Mesendoderm (in vitro differentiated cells): ENCODE measurements around the gene VSTM2B.

Experiments used
- DNase-seq: peaks from one replicate; pipeline ENCODE4 v3.0.0; 2013
- H2AK5ac ChIP-seq: 2 replicates; pipeline ENCODE4 v1.6.1; 2013; ENCODE audit warnings: low read length, inconsistent platforms
- H2BK120ac ChIP-seq: 2 replicates; pipeline ENCODE4 v1.6.1; 2013; ENCODE audit warnings: low read depth, mild to moderate bottlenecking, low read length, moderate library complexity, mixed read lengths
- H2BK15ac ChIP-seq: replicated peaks from 2 replicates; pipeline ENCODE4 v1.6.1; 2013; ENCODE audit warnings: low read depth, mild to moderate bottlenecking, moderate library complexity
- H2BK5ac ChIP-seq: 2 replicates; pipeline ENCODE4 v1.6.1; 2013; ENCODE audit warnings: low read length, inconsistent platforms
- H3K18ac ChIP-seq: 2 replicates; pipeline ENCODE4 v1.6.1; 2013; ENCODE audit warnings: mild to moderate bottlenecking, low read length, mixed read lengths
- H3K23ac ChIP-seq: one replicate; pipeline ENCODE4 v1.6.1; 2013; ENCODE audit warnings: low read length
- H3K27ac ChIP-seq: 2 replicates; pipeline ENCODE4 v1.5.1; 2013; ENCODE audit warnings: low read depth, mild to moderate bottlenecking, inconsistent platforms, low read length, moderate library complexity
- H3K27me3 ChIP-seq: 2 replicates; pipeline ENCODE4 v1.6.1; 2013; ENCODE audit warnings: low read length, control low read depth, mild to moderate bottlenecking, inconsistent platforms; ENCODE audit not compliant: insufficient read depth, poor library complexity
- H3K36me3 ChIP-seq: 2 replicates; pipeline ENCODE4 v1.6.1; 2013; ENCODE audit warnings: low read length, inconsistent platforms; ENCODE audit not compliant: control insufficient read depth, insufficient read depth
- H3K4ac ChIP-seq: one replicate; pipeline ENCODE4 v1.6.1; 2013; ENCODE audit warnings: low read depth, mild to moderate bottlenecking, low read length, moderate library complexity
- H3K4me1 ChIP-seq: 2 replicates; pipeline ENCODE4 v1.6.1; 2013; ENCODE audit warnings: low read depth, low read length, inconsistent platforms; ENCODE audit not compliant: control insufficient read depth
- H3K4me2 ChIP-seq: 2 replicates; pipeline ENCODE4 v1.6.1; 2013; ENCODE audit warnings: low read length
- H3K4me3 ChIP-seq: 2 replicates; pipeline ENCODE4 v1.5.1; 2013; ENCODE audit warnings: mild to moderate bottlenecking, low read length
- H3K56ac ChIP-seq: one replicate; pipeline ENCODE4 v1.6.1; 2013; ENCODE audit warnings: low read length
- H3K79me1 ChIP-seq: 2 replicates; pipeline ENCODE4 v1.6.1; 2013; ENCODE audit warnings: low read length, inconsistent platforms
- H3K79me2 ChIP-seq: 2 replicates; pipeline ENCODE4 v1.6.1; 2013; ENCODE audit warnings: mild to moderate bottlenecking, low read length; ENCODE audit not compliant: control insufficient read depth, insufficient read depth
- H3K9ac ChIP-seq: 2 replicates; pipeline ENCODE4 v1.6.1; 2013; ENCODE audit warnings: low read length, inconsistent platforms
- H4K5ac ChIP-seq: one replicate; pipeline ENCODE4 v1.6.1; 2013; ENCODE audit warnings: low read length
- H4K8ac ChIP-seq: one replicate; pipeline ENCODE4 v1.6.1; 2013; ENCODE audit warnings: low read depth, mild to moderate bottlenecking, control low read depth, low read length, moderate library complexity
- WGBS: extraction: QIAGEN DNeasy Blood & Tissue Kit; methylation state at CpG from one replicate; pipeline ENCODE4 v1.1.7; 2013; ENCODE audit warnings: low lambda C conversion rate, missing lambda C conversion rate; ENCODE audit not compliant: insufficient coverage; ENCODE audit errors: extremely low coverage; 5-methylcytosine and 5-hydroxymethylcytosine counted together

VSTM2B gene

DNA sequence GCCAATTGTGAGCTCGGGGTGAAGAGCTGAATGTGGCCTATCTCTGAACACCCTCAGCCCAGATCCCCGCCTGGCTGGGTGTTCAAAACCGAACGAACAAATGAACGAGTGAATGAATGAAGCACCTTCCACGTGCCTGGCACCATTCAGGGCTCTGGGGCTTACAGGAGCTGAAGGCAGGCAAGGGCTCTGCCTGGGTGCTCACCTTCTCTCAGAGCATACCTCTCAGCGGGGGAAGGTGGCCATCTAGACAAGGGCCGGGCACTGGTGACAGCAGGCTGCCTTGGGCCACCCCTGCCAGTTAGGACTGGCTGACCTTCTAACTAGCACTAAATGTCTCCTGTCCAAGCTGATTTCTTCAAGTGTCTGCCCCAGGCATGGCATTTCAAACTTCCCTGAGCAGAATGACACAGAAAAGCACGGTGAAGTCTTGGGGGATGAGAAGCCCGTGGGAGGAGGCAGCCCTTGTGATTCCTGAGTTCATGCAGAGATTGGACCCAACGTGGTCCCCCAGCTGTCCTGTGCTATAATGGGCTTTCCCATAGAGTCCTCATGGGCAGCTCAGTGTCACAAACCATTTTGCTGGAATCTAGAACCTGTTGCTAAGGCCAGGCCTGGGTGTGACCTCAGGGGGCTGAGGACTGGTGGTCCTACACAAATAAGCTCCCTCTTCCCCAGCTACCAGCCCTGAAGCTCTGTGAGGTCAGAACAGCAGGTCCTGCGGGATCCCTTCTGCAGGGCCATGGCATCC, 27.9 kb upstream of the VSTM2B start:
- no peak overlapping the region for H3K18ac ChIP-seq
- H3K27me3 ChIP-seq: no peaks in the 10 kb centered on the region
- H2BK15ac ChIP-seq: no peak overlapping the region
- H3K56ac ChIP-seq: no peak overlapping the region
- no peaks in the 10 kb centered on the region for H3K79me2 ChIP-seq
- H3K4ac ChIP-seq: no peak overlapping the region
- H3K36me3 ChIP-seq: no peaks in the 10 kb centered on the region
- H2BK5ac ChIP-seq: no peak overlapping the region
- H3K9ac ChIP-seq: no peak overlapping the region
- H3K79me1 ChIP-seq: no peaks in the 10 kb centered on the region
- WGBS: no CpG with 5 or more reads among the region's 12 CpGs
- DNase-seq: no peak
- H4K5ac ChIP-seq: no peak overlapping the region
- no peak overlapping the region for H3K23ac ChIP-seq
- no peak overlapping the region for H3K4me3 ChIP-seq
- H4K8ac ChIP-seq: no peak overlapping the region
- H3K27ac ChIP-seq: no peak overlapping the region
- no peak overlapping the region for H2AK5ac ChIP-seq
- no peak overlapping the region for H2BK120ac ChIP-seq
- H3K4me1 ChIP-seq: no peaks in the 10 kb centered on the region
- no peak overlapping the region for H3K4me2 ChIP-seq

DNA sequence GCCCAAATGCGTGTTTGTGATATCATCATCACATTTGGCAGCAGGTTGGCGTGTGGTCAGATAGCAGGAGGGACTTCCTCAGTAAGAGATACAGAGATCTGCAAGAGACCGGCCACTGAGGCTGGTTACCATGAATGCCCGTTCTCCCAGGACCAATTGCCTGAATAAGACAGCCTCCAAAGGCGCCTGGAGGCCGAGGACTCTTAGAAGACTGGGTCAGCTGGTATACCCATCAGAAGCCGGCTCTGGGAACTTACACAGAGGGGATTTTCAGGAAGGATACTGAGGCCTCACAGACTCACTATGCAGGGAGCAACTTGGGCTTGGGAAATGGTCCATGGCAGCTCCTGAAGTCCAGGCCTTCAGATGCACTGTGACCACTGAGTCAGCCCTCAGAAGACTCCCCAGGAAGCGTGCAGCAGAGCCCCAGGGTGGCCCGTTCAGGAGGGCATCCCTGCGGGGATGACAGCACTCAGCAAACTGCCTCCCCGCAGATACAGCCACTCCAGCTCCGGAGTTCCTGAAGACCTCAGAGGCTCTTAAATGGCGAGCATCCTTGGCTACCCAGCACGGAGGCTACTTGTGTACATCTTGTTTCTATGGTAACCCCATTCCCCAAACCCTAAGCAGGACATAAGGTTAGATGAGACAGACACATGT, 26.4 kb upstream of the VSTM2B start:
- H2AK5ac ChIP-seq: no peak overlapping the region
- H2BK15ac ChIP-seq: no peak overlapping the region
- H3K23ac ChIP-seq: no peak overlapping the region
- no peaks in the 10 kb centered on the region for H3K27me3 ChIP-seq
- no peaks in the 10 kb centered on the region for H3K79me1 ChIP-seq
- H3K18ac ChIP-seq: no peak overlapping the region
- H2BK5ac ChIP-seq: no peak overlapping the region
- no peak overlapping the region for H3K4ac ChIP-seq
- H4K5ac ChIP-seq: no peak overlapping the region
- peak; percentile 14 for DNase-seq
- no peaks in the 10 kb centered on the region for H3K36me3 ChIP-seq
- H2BK120ac ChIP-seq: no peak overlapping the region
- no peak overlapping the region for H3K4me2 ChIP-seq
- no peak overlapping the region for H3K9ac ChIP-seq
- H3K4me1 ChIP-seq: no peaks in the 10 kb centered on the region
- H3K27ac ChIP-seq: no peak overlapping the region
- no peak overlapping the region for H3K56ac ChIP-seq
- H3K4me3 ChIP-seq: no peak overlapping the region
- no peaks in the 10 kb centered on the region for H3K79me2 ChIP-seq
- WGBS: no CpG with 5 or more reads among the region's 14 CpGs
- H4K8ac ChIP-seq: no peak overlapping the region

DNA sequence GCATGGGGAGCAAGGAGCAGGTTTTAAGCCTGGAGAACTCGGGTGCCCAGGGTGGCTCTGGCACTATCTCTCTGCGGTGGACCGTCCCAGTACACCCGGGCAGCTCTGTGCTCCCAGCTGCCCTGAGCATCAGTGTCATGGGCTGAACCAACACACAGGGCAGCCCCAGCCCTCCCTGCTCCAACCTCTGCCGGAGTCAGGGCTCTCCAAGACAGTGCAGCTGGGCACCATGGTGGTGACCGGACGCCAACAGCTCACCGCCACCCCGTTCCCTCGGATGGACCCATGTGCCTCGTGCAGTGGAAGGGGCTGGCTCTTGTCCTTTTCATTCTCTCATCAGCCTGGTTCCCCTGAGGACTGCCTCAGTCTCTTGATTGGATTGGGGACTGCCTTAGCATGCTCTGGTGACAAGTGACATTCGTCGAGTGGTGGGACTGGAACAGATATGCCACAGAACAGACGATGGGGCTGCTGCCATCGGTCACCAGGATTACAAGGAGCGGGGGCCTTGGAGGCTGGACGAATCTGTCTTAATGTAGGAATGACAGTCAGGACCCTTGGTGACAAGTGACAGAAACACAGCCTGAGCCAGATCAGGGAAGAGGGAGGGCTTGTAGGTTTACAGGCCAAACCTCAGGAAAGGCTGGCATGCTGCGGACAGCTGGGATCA, 25.7 kb upstream of the VSTM2B start:
- H2BK5ac ChIP-seq: no peak overlapping the region
- no peak overlapping the region for H4K8ac ChIP-seq
- H3K4me1 ChIP-seq: no peaks in the 10 kb centered on the region
- H3K36me3 ChIP-seq: no peaks in the 10 kb centered on the region
- no peak overlapping the region for H3K18ac ChIP-seq
- no peak overlapping the region for H3K4ac ChIP-seq
- WGBS: no CpG with 5 or more reads among the region's 18 CpGs
- H2AK5ac ChIP-seq: no peak overlapping the region
- no peak overlapping the region for H3K9ac ChIP-seq
- no peak overlapping the region for H3K4me2 ChIP-seq
- no peak overlapping the region for H4K5ac ChIP-seq
- H3K79me1 ChIP-seq: no peaks in the 10 kb centered on the region
- no peak overlapping the region for H3K4me3 ChIP-seq
- no peaks in the 10 kb centered on the region for H3K79me2 ChIP-seq
- H3K56ac ChIP-seq: no peak overlapping the region
- H3K27ac ChIP-seq: no peak overlapping the region
- H2BK15ac ChIP-seq: no peak overlapping the region
- no peak overlapping the region for H2BK120ac ChIP-seq
- no peaks in the 10 kb centered on the region for H3K27me3 ChIP-seq
- no peak for DNase-seq
- H3K23ac ChIP-seq: no peak overlapping the region

DNA sequence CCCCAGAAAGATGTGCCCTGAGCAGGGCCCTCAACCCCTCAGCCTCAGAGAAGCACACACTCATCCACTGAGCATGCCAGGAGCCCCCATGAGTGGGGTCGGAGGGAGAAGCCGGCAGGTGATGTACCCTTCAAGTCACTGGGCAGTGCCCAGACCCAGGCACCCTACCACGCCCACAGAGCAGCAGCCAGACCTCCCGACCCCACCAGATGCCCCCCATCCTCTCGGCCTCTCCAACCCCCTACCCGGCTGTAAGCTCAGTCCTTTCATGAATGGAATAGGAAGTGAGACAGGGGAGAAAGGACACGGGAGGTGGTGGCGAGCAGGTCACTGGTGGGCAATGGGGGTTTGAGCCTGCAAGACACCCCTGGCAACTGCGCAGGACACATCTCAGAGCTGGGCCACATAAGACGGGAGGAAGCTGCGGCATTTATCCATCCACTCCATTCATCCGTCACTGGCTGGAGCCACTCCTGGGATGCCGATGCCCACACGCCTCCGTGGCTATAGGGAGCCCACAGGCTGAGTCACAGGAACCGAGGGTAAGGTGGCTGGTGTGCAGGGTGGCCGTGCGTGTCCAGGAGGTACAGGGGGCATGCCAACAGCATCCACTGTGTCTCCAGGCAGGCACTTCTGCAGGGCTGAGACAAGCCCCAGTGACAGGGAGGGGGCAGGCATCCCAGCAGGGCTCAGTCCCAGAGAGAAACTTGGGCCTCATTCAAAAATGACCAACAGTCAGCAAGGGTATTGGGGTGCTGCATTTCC, 23.8 kb upstream of the VSTM2B start:
- H3K27me3 ChIP-seq: no peaks in the 10 kb centered on the region
- H3K79me2 ChIP-seq: no peaks in the 10 kb centered on the region
- H4K5ac ChIP-seq: no peak overlapping the region
- no peaks in the 10 kb centered on the region for H3K4me1 ChIP-seq
- no peak overlapping the region for H3K23ac ChIP-seq
- H4K8ac ChIP-seq: no peak overlapping the region
- no peaks in the 10 kb centered on the region for H3K79me1 ChIP-seq
- no CpG with 5 or more reads among the region's 18 CpGs for WGBS
- H3K4me2 ChIP-seq: no peak overlapping the region
- H3K36me3 ChIP-seq: no peaks in the 10 kb centered on the region
- no peak overlapping the region for H3K27ac ChIP-seq
- H2BK5ac ChIP-seq: no peak overlapping the region
- no peak overlapping the region for H2BK120ac ChIP-seq
- H3K9ac ChIP-seq: no peak overlapping the region
- H3K18ac ChIP-seq: no peak overlapping the region
- no peak overlapping the region for H2BK15ac ChIP-seq
- H3K56ac ChIP-seq: no peak overlapping the region
- no peak overlapping the region for H3K4ac ChIP-seq
- no peak for DNase-seq
- no peak overlapping the region for H3K4me3 ChIP-seq
- no peak overlapping the region for H2AK5ac ChIP-seq

GRCh38 chr19:29502581-29502850, 23.3 kb upstream of the VSTM2B start:
- WGBS: no CpG with 5 or more reads among the region's 3 CpGs
- DNase-seq: no peak
- no peak overlapping the region for H2BK120ac ChIP-seq
- H3K27me3 ChIP-seq: no peaks in the 10 kb centered on the region
- no peak overlapping the region for H3K9ac ChIP-seq
- H3K56ac ChIP-seq: no peak overlapping the region
- H3K18ac ChIP-seq: no peak overlapping the region
- no peaks in the 10 kb centered on the region for H3K4me1 ChIP-seq
- no peak overlapping the region for H4K5ac ChIP-seq
- no peaks in the 10 kb centered on the region for H3K36me3 ChIP-seq
- H3K4me3 ChIP-seq: no peak overlapping the region
- no peaks in the 10 kb centered on the region for H3K79me2 ChIP-seq
- H3K27ac ChIP-seq: no peak overlapping the region
- H3K79me1 ChIP-seq: no peaks in the 10 kb centered on the region
- H2BK5ac ChIP-seq: no peak overlapping the region
- H3K23ac ChIP-seq: no peak overlapping the region
- H2BK15ac ChIP-seq: no peak overlapping the region
- no peak overlapping the region for H3K4ac ChIP-seq
- H4K8ac ChIP-seq: no peak overlapping the region
- H2AK5ac ChIP-seq: no peak overlapping the region
- no peak overlapping the region for H3K4me2 ChIP-seq
